Mucosa of gallbladder (tissue), 1 donor: ENCODE results near the gene SUN2. TPM values are rescaled to one million over a fixed set of nuclear protein-coding genes. Genes with fewer than 3 reads are reported as not detected.
"Not testable (repeated sequence)": the region's sequence is repeated elsewhere in the genome, so short reads cannot be mapped to it uniquely, and the experiment has no call there.

Experiments
- DNase-seq: peaks from one replicate; pipeline ENCODE4 v3.0.0-alpha.2; 2020; ENCODE audit warnings: low spot score
- total RNA-seq: library from RNA; stranded (reverse); gene quantifications from one replicate; pipeline ENCODE4 v1.2.1, GENCODE V29; 2021
- donor health status: DM: no; HTN: no; CAD: no.

Gene SUN2, protein sequence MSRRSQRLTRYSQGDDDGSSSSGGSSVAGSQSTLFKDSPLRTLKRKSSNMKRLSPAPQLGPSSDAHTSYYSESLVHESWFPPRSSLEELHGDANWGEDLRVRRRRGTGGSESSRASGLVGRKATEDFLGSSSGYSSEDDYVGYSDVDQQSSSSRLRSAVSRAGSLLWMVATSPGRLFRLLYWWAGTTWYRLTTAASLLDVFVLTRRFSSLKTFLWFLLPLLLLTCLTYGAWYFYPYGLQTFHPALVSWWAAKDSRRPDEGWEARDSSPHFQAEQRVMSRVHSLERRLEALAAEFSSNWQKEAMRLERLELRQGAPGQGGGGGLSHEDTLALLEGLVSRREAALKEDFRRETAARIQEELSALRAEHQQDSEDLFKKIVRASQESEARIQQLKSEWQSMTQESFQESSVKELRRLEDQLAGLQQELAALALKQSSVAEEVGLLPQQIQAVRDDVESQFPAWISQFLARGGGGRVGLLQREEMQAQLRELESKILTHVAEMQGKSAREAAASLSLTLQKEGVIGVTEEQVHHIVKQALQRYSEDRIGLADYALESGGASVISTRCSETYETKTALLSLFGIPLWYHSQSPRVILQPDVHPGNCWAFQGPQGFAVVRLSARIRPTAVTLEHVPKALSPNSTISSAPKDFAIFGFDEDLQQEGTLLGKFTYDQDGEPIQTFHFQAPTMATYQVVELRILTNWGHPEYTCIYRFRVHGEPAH
- total RNA-seq, result 129 TPM

DNA sequence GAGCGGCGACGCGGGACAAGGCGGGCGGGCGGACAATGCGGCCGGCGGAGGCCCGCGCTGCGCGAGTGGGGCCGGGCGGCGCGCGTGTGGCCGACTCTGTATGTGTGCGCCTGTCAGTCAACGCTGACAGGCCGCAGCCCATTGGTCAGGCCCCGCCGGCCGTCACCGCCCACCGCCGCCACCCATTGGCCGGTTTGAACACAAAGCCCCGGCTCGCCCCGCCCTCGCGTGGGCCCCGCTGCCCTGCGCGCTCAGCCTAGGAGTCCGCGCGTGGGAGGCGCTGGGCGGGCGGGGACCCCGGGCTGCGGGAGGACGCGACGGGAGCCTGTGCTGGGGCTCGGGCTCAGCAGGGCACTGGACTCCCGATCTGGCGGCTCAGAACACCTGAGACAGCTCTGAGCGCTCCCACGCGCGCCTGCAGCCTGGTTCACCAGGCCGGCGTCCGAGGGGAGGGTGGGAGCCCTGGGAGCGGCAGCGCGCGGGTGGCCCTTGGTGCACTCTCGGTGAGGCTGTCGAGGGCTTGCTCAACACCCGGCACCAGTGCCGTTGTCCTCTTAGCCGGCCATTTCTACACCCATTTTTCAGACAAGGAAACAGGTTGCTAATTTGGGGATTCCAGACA lies at the start of gene SUN2:
Gene SUN2, minus strand, starts transcription at position 88 of the 622 bp plus-strand sequence. CDS start 3,370 bp downstream, outside the sequence.
- peak; percentile 94 for DNase-seq

DNA sequence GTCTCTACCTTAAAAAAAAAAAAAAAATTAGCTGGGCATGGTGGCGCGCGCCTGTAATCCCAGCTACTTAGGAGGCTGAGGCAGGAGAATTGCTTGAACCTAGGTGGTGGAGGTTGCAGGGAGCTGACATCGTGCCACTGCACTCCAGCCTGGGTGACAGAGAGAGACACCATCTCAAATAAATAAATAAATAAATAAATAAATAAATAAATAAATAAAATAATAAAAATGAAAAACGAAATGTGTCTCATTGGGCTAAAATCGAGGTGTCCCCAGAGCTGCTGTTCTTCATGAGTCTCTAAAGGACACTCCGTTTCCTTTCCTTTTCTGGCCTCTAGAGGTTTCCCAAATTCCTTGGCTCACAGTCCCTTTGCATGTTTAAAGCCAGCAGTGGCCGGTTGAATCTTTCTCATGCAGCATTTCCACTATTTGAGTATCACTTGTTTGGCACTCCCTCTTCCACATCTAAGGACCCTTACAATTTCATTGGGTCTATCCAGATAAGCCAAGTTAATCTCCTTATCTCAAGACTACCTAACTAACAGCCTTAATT lies 49.3 kb upstream of the SUN2 start:
- DNase-seq, result not testable (repeated sequence)

GRCh38 chr22:38802671-38803121 lies 46.9 kb upstream of the SUN2 start:
- peak; percentile 59 for DNase-seq

DNA sequence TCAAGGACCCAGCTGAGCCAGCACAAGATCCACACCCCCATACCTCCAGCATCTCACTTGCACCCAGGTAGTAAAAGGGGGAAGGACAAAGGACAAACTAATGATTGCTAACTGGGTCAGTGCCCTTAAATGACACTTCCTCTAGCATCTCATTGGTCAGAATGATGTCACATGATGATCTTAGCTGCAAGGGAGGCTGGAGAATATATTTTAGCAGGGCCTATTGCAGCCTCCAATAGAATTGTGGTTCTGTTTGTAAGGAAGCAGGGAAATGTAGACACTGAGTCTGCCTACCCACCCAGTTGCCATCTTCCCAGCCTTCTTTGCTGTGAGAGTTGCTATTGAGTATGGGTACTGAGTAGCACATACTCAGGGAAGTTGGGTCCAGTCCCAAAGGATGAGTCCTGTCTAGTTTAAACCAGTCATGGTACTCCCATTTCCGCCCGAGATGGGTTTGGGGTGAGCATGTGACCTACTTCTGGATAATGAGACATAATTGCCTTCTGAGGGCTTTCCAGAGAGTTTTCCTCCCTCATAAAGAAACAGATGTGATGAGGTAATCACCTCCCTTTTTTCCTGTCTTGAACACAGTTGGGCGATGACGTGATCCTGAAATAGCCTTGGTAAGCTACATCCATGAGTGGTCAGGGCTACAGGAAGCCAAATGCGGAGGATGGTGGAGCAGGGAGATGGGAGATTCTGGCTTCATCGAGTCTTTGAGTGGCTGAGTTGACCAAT lies 43.6 kb upstream of the SUN2 start:
- DNase-seq, result no peak

- DNase-seq, result no peak
These were observed 42.7 kb upstream of the SUN2 start for GRCh38 chr22:38798496-38798895.

DNA sequence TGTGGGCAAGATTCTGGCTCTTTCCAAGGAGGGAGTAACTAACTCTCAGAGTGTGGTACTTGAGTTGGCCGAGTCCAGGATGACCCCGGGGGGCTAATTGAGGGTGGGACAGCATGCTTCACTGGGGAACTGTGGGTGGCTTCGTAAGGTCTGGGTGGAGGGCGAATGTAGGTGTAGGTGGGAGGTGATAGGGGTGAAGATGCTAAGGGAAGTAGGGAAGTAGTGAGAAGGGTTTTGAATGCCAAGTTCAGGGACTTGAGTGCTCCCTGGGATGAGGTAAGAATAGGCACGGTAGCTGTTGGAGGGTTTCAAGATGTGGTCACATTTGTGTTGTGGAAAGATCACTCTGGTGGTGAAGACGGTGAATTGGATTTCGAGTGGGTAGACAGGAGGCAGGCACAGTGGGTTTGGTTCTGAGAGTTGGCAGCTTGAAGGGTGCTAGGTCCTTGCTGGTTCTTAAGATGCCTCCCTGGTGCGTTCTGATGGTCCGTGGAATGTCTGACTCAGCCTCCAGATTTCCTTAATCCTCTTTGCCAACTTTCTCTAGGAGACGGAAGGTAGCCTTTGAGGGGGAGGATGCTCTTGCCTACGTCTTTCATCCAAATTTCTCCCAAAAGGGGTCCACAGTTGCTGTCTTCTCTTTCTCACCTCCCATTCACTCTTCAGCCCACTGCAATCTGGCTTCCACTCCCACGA lies 40.6 kb upstream of the SUN2 start:
- no peak for DNase-seq

DNA sequence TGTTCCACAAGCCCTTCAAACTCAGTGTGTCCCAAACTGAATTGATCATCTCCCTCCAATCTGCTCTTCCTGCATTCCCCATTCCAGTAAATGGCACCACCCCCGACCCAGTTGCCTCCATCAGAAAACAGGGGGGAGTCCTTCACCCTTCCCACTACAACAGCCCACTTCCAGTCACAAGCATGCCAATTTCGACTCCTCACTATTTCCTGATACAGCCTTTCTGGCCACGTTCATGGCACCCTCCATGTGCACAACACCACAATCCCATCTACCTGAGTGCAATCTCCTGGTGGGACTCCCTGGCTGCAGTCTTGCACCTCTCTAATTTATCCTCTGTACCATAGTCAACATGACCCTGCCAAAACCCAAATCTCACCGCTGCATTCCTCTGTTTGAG lies 39.8 kb upstream of the SUN2 start:
- DNase-seq, result no peak

DNA sequence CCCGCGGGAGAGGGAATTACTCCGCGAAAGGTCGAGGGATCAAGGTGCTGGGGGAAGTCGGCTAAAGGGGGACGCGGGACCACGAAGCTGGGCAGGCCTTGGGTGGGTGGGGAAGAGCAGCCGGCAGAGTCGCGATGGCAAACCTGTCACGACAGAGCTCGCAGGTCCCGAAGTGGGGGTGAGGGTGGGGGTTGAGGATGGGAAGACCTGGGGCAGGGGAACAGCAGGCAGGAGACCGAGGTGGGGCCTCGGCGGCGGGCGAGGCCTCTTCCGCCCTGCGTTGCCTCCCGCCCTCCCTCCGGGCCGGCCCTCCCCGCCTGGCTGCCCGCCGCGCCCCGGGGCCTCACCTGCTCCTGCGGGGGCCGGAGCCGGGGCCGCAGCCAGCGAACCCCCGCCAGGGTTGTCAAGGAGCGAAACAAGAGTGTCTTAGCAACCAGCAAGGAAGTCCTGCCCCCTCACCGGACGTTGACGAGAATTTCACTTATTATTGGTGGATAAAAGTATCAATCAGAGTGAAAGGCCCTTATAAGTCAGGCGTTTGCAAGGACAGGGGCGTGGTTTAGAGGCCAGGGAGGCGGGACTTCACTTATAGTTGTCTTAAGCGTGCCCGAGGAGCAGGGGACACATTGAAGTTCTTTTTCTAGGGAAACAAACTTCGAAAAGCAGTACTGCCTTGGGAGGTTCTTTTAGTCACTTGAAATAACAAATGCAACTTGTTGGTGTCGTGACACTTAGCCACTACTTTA lies 38.1 kb upstream of the SUN2 start, which contains the start of gene DNAL4:
Gene DNAL4, minus strand, starts transcription at position 423 of the 746 bp plus-strand sequence. CDS start 11,412 bp downstream, outside the sequence.
- DNase-seq, result peak; percentile 96

- DNase-seq, result no peak
These were observed 37.5 kb upstream of the SUN2 start for GRCh38 chr22:38793317-38793716.

- DNase-seq, result no peak
These were observed 37.0 kb upstream of the SUN2 start for GRCh38 chr22:38792833-38793232.

DNA sequence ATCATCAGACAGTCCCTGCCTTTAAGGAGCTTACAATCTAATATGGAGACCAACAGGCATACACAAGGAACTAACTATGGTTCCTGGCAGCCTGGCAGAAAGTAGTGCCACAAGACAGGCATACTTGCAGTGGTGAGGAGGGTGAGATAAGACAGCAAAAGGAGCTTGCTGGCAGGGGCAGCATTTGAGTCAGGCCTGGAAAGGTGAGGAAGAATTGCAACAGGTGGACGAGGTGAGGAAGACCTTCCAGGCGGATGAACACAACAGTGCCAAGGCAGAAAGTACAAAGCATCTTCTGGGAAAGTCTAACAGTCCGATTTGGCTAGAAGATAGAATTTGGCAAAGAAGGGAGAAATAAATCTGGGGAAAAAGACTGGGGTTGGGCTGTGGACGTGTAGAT lies 33.8 kb upstream of the SUN2 start:
- DNase-seq, result no peak

DNA sequence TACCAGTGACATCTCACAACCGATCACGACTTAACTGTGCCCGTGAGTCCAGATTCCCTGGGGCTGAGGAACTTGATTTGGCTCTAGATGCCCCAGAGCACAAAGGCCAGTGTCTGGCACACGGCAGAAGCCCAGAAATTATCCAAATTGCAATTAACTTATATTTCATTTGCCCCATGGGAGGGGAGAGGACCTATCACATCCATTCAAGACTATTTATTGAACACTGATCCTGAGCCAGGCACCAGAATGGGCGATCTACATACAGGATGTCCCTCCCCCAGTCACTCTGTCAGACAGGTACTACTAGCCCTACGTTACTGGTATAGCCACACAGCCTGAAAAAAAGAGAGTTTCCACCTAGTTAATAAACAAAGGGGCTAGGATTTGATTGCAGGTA lies 33.0 kb upstream of the SUN2 start:
- DNase-seq, result no peak

DNA sequence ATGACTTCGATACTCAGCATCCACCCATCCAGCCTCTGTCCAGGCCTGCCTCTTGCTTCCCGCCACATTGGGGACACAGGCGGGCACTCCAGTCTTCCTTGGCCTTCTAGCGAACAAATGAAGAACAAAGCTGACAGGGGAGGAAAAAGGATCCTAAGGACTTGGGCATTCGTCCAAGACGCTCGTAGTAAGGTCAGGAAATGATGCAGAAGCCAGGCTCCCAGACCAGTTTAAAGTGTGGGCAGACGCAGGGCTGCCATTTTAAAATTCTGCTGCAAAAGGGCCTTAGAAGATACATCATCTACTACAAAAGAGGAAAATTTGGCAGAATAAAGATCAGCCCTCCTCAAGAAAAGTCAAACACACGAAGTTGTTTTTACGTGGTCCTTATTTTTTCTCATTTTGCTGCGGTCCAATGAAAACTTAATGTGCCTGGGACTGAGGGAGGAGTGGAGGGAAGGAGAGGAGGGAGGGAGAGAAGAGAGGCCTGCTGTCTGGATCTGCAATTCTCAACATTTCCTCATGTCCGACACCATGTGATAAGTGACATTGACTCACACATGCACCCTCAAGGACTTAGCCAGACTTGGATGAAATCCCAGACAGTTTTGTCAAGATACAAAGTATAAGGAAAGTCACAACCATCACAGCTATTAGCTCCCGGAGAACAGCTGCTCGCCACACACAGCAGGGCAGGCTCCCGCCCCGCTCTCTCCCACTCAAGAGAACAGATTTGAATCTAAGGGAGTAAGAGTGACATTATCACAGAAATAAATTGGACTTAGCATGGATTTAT lies 32.4 kb upstream of the SUN2 start:
- peak; percentile 67 for DNase-seq

DNA sequence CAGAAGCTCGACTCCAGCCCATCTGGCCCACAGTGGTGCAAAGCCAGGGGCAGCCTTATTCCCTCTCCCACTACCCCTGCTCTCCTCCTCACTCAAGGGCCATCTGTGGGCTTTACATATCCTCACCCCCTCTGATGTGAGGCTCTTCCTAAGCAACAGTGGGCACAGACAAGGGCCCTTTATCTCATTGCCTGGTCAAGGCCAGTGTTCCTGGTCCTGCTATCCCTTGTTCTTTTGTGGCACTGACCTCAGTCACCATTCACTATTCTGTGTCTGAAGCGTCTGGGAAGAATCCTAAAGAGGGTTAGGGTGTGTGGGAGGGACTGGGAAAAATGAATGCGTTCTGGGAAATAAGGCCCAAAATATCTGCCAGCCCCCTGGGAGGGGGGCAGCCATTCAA lies 30.8 kb upstream of the SUN2 start:
- DNase-seq, result no peak

DNA sequence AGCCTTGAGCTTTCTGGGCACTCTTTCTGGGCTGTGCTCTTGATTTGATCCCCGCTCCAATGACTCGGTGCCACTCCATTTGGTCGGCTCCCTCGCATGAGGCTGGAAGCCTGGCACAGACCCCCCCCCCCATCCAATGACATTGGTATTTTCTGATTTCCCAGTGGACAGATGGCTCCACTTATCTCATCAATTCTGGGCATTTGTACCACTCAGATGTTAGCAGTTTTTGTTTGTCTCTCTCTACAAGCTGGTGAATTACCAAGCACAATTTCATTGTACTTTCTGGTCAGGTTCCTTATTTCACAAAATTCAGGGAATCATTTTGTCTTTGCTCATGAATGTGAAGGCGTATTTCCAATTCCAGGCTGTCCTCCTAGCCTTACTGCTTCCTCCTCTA lies 29.1 kb upstream of the SUN2 start:
- DNase-seq, result no peak

DNA sequence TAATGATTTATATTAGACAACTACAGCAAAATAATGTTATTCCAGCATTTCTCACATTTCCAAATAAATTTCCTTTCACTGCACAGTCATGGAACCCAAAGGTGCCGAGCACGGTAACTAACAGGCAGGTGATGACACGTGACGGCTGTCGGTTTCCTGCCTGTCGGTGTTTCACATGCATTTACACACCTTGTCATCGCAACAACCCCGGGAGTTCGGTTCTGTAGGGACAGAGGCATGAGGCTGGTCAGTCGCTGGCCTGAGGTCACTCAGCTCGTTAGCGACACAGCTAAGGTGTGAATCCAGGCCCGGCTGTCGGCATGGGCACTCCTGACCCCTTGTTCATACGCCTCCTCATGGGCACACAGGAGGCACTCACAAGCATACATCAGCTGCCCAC lies 28.2 kb upstream of the SUN2 start:
- no peak for DNase-seq

DNA sequence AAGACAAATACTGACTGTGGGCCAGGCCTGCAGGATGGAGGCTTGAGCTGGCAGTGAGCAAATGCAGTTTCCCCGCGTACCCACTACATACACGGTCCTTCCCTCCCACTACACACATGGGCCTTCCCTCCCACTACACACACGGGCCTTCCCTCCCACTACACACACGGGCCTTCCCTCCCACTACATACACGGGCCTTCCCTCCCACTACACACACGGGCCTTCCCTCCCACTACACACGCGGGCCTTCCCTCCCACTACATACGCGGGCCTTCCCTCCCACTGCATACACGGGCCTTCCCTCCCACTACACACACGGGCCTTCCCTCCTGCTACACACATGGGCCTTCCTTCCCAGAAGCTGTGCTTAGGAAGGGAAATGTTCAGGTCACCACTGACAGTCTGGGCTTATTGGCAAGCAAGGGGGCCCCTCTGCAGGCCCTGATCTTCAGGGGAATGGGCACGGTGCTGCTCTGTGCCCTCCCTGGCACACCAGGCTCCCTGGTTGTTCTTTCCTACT lies 27.4 kb upstream of the SUN2 start:
- DNase-seq, result no peak

- DNase-seq, result no peak
These were observed 26.8 kb upstream of the SUN2 start for GRCh38 chr22:38782402-38783094.
